Measurements from ENCODE around the gene NUDT22.

Gene NUDT22

GRCh38 chr11:64226507-64227051 lies 505 bp downstream of the NUDT22 start:
- TF ChIP-seq, protein P1, sequence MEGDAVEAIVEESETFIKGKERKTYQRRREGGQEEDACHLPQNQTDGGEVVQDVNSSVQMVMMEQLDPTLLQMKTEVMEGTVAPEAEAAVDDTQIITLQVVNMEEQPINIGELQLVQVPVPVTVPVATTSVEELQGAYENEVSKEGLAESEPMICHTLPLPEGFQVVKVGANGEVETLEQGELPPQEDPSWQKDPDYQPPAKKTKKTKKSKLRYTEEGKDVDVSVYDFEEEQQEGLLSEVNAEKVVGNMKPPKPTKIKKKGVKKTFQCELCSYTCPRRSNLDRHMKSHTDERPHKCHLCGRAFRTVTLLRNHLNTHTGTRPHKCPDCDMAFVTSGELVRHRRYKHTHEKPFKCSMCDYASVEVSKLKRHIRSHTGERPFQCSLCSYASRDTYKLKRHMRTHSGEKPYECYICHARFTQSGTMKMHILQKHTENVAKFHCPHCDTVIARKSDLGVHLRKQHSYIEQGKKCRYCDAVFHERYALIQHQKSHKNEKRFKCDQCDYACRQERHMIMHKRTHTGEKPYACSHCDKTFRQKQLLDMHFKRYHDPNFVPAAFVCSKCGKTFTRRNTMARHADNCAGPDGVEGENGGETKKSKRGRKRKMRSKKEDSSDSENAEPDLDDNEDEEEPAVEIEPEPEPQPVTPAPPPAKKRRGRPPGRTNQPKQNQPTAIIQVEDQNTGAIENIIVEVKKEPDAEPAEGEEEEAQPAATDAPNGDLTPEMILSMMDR (IDR thresholded peaks at IDR 0.05; ENCODE audit: low read depth, low read length), result no peak
- DNase-seq (ENCODE audit: low read depth in 2 of 2), result no peak
- H3K4me3 ChIP-seq (replicated peaks in 1 of 2; ENCODE audit: low read depth in 2 of 2, low read length in 2 of 2), result peak overlapping the region; percentile 84 to 89

GRCh38 chr11:64227405-64227956 lies 1.4 kb downstream of the NUDT22 start:
- H3K4me3 ChIP-seq (replicated peaks in 1 of 2; ENCODE audit: low read depth in 2 of 2, low read length in 2 of 2), result peak overlapping the region; percentile 84 to 89
- TF ChIP-seq, protein P1 (IDR thresholded peaks at IDR 0.05; ENCODE audit: low read depth, low read length), result no peak
- peak in 1 of 2 donors; percentile 51 for DNase-seq (ENCODE audit: low read depth in 2 of 2)

GRCh38 chr11:64229090-64229743 lies 3.1 kb downstream of the NUDT22 start:
- no peak for DNase-seq (ENCODE audit: low read depth in 2 of 2)
- TF ChIP-seq, protein P1 (IDR thresholded peaks at IDR 0.05; ENCODE audit: low read depth, low read length), result no peak
- H3K4me3 ChIP-seq (replicated peaks in 1 of 2; ENCODE audit: low read depth in 2 of 2, low read length in 2 of 2), result no peak overlapping the region

GRCh38 chr11:64229744-64230170 lies 3.7 kb downstream of the NUDT22 start:
- no peak for DNase-seq (ENCODE audit: low read depth in 2 of 2)
- TF ChIP-seq, protein P1 (IDR thresholded peaks at IDR 0.05; ENCODE audit: low read depth, low read length), result no peak
- peak overlapping the region; percentile 73 for H3K4me3 ChIP-seq (replicated peaks in 1 of 2; ENCODE audit: low read depth in 2 of 2, low read length in 2 of 2)

- TF ChIP-seq, protein P1 (IDR thresholded peaks at IDR 0.05; ENCODE audit: low read depth, low read length), result no peak
- H3K4me3 ChIP-seq (replicated peaks in 1 of 2; ENCODE audit: low read depth in 2 of 2, low read length in 2 of 2), result peak within 1 kb of the TSS; percentile 73
- peak; percentile 83 to 90 for DNase-seq (ENCODE audit: low read depth in 2 of 2)
These were observed 4.3 kb downstream of the NUDT22 start, which contains the start of gene DNAJC4 for GRCh38 chr11:64230171-64230984. Gene DNAJC4 (plus strand): TSS chr11:64230548. CDS start chr11:64230855, 307 bp downstream.

- DNase-seq (ENCODE audit: low read depth in 2 of 2), result no peak
- TF ChIP-seq, protein P1 (IDR thresholded peaks at IDR 0.05; ENCODE audit: low read depth, low read length), result no peak
- peak overlapping the region; percentile 73 for H3K4me3 ChIP-seq (replicated peaks in 1 of 2; ENCODE audit: low read depth in 2 of 2, low read length in 2 of 2)
These were observed 4.9 kb downstream of the NUDT22 start for GRCh38 chr11:64230985-64231365.
